Natural killer cell (primary cell): ENCODE measurements around the gene CNGA4. TPM values are rescaled to one million over a fixed set of nuclear protein-coding genes. Genes with fewer than 3 reads are reported as not detected.

Experiments used
- ATAC-seq, 3 donors: fragments of 150-1000 bp in 2 of 3; fragments of 200-7000 bp in 1 of 3; cut with Tn5 transposase; 1 replicate in 1 of 3; 2 replicates in 2 of 3; pipeline ENCODE4 v1.10.0; 2021; ENCODE audit warnings: mild to moderate bottlenecking in 2 of 3, moderate library complexity in 2 of 3
- DNase-seq, 2 donors: peaks; one replicate each; pipeline versions ENCODE4 v3.0.0 to v3.0.0-alpha.2; 2013 to 2021; ENCODE audit warnings: mixed read lengths in 1 of 2
- H3K27ac ChIP-seq: one replicate; pipeline ENCODE4 v1.5.1; 2013; ENCODE audit warnings: mild to moderate bottlenecking, low read length
- H3K27me3 ChIP-seq: one replicate; pipeline ENCODE4 v1.6.1; 2013; ENCODE audit warnings: low read length; ENCODE audit not compliant: control insufficient read depth, insufficient read depth
- H3K36me3 ChIP-seq: one replicate; pipeline ENCODE4 v1.6.1; 2013; ENCODE audit warnings: low read length; ENCODE audit not compliant: control insufficient read depth, insufficient read depth
- H3K4me1 ChIP-seq: one replicate; pipeline ENCODE4 v1.6.1; 2013; ENCODE audit warnings: low read length; ENCODE audit not compliant: control insufficient read depth, insufficient read depth
- H3K4me3 ChIP-seq: one replicate; pipeline ENCODE4 v1.5.1; 2013; ENCODE audit warnings: low read length
- H3K9me3 ChIP-seq: one replicate; pipeline ENCODE4 v1.6.1; 2013; ENCODE audit warnings: low read length; ENCODE audit not compliant: control insufficient read depth, insufficient read depth
- H3K27ac Mint-ChIP-seq, 2 donors: one replicate each; pipeline ENCODE4 v1.8.0; 2022; ENCODE audit warnings: mild to moderate bottlenecking in 2 of 2, mixed read lengths in 2 of 2, moderate library complexity in 1 of 2
- H3K27me3 Mint-ChIP-seq, 2 donors: one replicate each; pipeline ENCODE4 v1.8.0; 2022; ENCODE audit warnings: low read depth in 2 of 2, mixed read lengths in 2 of 2
- H3K36me3 Mint-ChIP-seq: one replicate; pipeline ENCODE4 v1.8.0; 2022; ENCODE audit warnings: mixed read lengths
- H3K4me1 Mint-ChIP-seq, 2 donors: one replicate each; pipeline ENCODE4 v1.8.0; 2022; ENCODE audit warnings: mixed read lengths in 2 of 2
- H3K4me3 Mint-ChIP-seq: one replicate; pipeline ENCODE4 v1.8.0; 2022; ENCODE audit warnings: mild to moderate bottlenecking, moderate library complexity, mixed read lengths
- H3K9me3 Mint-ChIP-seq, 2 donors: one replicate each; pipeline ENCODE4 v1.8.0; 2022; ENCODE audit warnings: mixed read lengths in 2 of 2
- CTCF ChIP-seq: fragments of 200-600 bp; IDR thresholded peaks from one replicate; pipeline ENCODE4 v1.8.0; 2022; ENCODE audit warnings: antibody characterized with exemption
- WGBS: methylation state at CpG from one replicate; pipeline ENCODE4 v1.1.7; 2013; ENCODE audit warnings: missing lambda C conversion rate; ENCODE audit not compliant: insufficient coverage; 5-methylcytosine and 5-hydroxymethylcytosine counted together
- intact Hi-C: fragments of 100-400 bp; cut with micrococcal nuclease; formaldehyde crosslinking; loops from one replicate; pipeline ENCODE4 v1.14.2; 2022
- total RNA-seq, 4 donors: library from RNA; stranded (reverse); fragments of 120-200 nt in 1 of 4; gene quantifications; one replicate each; pipeline versions ENCODE4 v1.2.3 to v1.2.4, GENCODE V29; 2013 to 2022

CNGA4 gene
- total RNA-seq, 3 donors from 2014 or later (not counting 1 experiment from before 2014, with no cell fraction given), result 0.35 to 0.50 (median 0.39) TPM

- Mint-ChIP-seq H3K27ac (peak overlapping the region in 1 of 2 donors; percentile 15), H3K4me3 (no peak overlapping the region), H3K27me3 (no peaks in the 10 kb centered on the region), H3K36me3 (peaks cover 22% of the 10 kb centered on the region), H3K9me3 (no peaks in the 10 kb centered on the region), H3K4me1 (no peaks in the 10 kb centered on the region)
- no peak for TF ChIP-seq CTCF
- Histone ChIP-seq H3K36me3 (peaks cover 95% of the 10 kb centered on the region), H3K27me3 (no peaks in the 10 kb centered on the region), H3K4me1 (no peaks in the 10 kb centered on the region), H3K9me3 (no peaks in the 10 kb centered on the region), H3K27ac (no peak overlapping the region), H3K4me3 (no peak overlapping the region)
- intact Hi-C loops, result no loop called here
- WGBS, result 88% methylated on average over 4 of the region's 4 CpGs
- ATAC-seq (no peak), DNase-seq (no peak)
Observed at GRCh38 chr11:6216501-6216900, 22.4 kb upstream of the CNGA4 start.

GRCh38 chr11:6217722-6218121, 21.2 kb upstream of the CNGA4 start:
- peaks cover 96% of the 10 kb centered on the region for H3K36me3 ChIP-seq
- no peak for TF ChIP-seq CTCF
- Mint-ChIP-seq H3K27me3 (no peaks in the 10 kb centered on the region), H3K36me3 (peaks cover 31% of the 10 kb centered on the region), H3K27ac (no peak overlapping the region), H3K4me1 (no peaks in the 10 kb centered on the region), H3K4me3 (no peak overlapping the region), H3K9me3 (no peaks in the 10 kb centered on the region)
- DNase-seq (no peak), ATAC-seq (no peak)
- 98% methylated on average over 18 of the region's 19 CpGs for WGBS
- no peak overlapping the region for H3K4me3 ChIP-seq
- no peaks in the 10 kb centered on the region for H3K27me3 ChIP-seq
- H3K4me1 ChIP-seq, result no peaks in the 10 kb centered on the region
- H3K27ac ChIP-seq, result no peak overlapping the region
- no peaks in the 10 kb centered on the region for H3K9me3 ChIP-seq
- intact Hi-C loops, result no loop called here

GRCh38 chr11:6219359-6219758, 19.5 kb upstream of the CNGA4 start:
- no peak for TF ChIP-seq CTCF
- DNase-seq (no peak), ATAC-seq (no peak)
- no peaks in the 10 kb centered on the region for H3K9me3 Mint-ChIP-seq
- H3K27me3 Mint-ChIP-seq, result no peaks in the 10 kb centered on the region
- Histone ChIP-seq H3K27ac (no peak overlapping the region), H3K4me3 (no peak overlapping the region), H3K27me3 (no peaks in the 10 kb centered on the region), H3K9me3 (no peaks in the 10 kb centered on the region), H3K4me1 (no peaks in the 10 kb centered on the region), H3K36me3 (peaks cover 96% of the 10 kb centered on the region)
- 83% methylated on average over 1 of the region's 2 CpGs for WGBS
- intact Hi-C loops, result no loop called here
- no peak overlapping the region for H3K27ac Mint-ChIP-seq
- no peaks in the 10 kb centered on the region for H3K4me1 Mint-ChIP-seq
- no peak overlapping the region for H3K4me3 Mint-ChIP-seq
- H3K36me3 Mint-ChIP-seq, result peaks cover 31% of the 10 kb centered on the region

- Histone ChIP-seq H3K9me3 (no peaks in the 10 kb centered on the region), H3K27ac (no peak overlapping the region), H3K4me1 (peaks cover 14% of the 10 kb centered on the region), H3K4me3 (no peak overlapping the region), H3K36me3 (peaks cover 54% of the 10 kb centered on the region), H3K27me3 (no peaks in the 10 kb centered on the region)
- TF ChIP-seq CTCF, result no peak
- Mint-ChIP-seq H3K27ac (no peak overlapping the region), H3K9me3 (peaks cover 0 to 2% of the 10 kb centered on the region in 2 donors), H3K36me3 (peaks cover 24% of the 10 kb centered on the region), H3K4me1 (peaks cover 43% of the 10 kb centered on the region in 2 donors), H3K4me3 (no peak overlapping the region), H3K27me3 (no peaks in the 10 kb centered on the region)
- 97% methylated on average over 17 of the region's 17 CpGs for WGBS
- intact Hi-C loops, result no loop called here
- no peak for DNase-seq
- no peak for ATAC-seq
Observed at GRCh38 chr11:6223854-6224253, 15.0 kb upstream of the CNGA4 start.
